Hindlimb muscle (tissue), 1 donor: Measurements from ENCODE around the gene ZDHHC8. TPM values are rescaled to one million over a fixed set of nuclear protein-coding genes. Genes with fewer than 3 reads are reported as not detected.

Source experiments
- DNase-seq: peaks from one replicate; pipeline ENCODE4 v3.0.0-alpha.2; 2013
- polyA plus RNA-seq: library from polyadenylated mRNA; unstranded; fragments of 120-200 nt; gene quantifications from one replicate; pipeline ENCODE4 v1.2.1, GENCODE V29; 2013; ENCODE audit not compliant: insufficient read length

Gene ZDHHC8, protein sequence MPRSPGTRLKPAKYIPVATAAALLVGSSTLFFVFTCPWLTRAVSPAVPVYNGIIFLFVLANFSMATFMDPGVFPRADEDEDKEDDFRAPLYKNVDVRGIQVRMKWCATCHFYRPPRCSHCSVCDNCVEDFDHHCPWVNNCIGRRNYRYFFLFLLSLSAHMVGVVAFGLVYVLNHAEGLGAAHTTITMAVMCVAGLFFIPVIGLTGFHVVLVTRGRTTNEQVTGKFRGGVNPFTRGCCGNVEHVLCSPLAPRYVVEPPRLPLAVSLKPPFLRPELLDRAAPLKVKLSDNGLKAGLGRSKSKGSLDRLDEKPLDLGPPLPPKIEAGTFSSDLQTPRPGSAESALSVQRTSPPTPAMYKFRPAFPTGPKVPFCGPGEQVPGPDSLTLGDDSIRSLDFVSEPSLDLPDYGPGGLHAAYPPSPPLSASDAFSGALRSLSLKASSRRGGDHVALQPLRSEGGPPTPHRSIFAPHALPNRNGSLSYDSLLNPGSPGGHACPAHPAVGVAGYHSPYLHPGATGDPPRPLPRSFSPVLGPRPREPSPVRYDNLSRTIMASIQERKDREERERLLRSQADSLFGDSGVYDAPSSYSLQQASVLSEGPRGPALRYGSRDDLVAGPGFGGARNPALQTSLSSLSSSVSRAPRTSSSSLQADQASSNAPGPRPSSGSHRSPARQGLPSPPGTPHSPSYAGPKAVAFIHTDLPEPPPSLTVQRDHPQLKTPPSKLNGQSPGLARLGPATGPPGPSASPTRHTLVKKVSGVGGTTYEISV
- 48.7 TPM for polyA plus RNA-seq

GRCh38 chr22:20131597-20131858 is at the start of gene ZDHHC8:
ZDHHC8 (plus strand) TSS chr22:20131804; CDS start chr22:20131948, 144 bp downstream.
- no peak for DNase-seq

- no peak for DNase-seq
These were observed 48.3 kb upstream of the ZDHHC8 start for GRCh38 chr22:20083157-20083890.

DNA sequence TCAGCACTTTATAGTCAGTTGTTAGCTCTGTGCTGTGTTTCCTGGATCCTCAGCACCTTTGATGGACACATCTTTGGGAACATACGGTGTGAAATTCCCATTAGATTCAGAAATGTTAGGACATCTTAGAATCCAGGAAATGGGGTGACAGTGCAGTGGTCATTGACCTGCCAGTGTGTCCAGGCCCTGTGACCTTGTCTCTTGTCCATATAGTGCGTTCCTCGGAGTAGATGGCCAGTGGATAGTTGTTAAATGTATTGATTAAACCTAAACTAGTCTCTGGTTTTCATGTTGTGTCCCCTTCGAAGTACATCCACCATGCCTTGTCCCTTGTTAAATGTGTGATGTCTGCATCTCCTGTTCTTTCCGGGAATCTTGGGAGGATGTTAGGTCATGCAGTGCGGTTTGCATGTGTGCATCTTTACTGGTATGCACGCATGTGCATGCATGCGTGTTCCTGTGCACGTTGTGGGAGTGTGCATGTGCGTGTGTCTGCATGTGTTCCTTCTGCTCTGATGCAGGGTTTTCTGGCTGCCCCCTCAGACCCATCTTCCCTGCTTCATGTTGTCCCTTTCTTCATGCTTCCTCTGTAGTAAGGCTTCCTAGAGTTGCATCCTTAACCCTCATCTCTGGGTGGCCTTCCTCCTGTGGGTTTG is 47.6 kb upstream of the ZDHHC8 start:
- no peak for DNase-seq

GRCh38 chr22:20084547-20085413 is 46.8 kb upstream of the ZDHHC8 start:
- no peak for DNase-seq

- DNase-seq, result no peak
These were observed 46.0 kb upstream of the ZDHHC8 start for GRCh38 chr22:20085651-20086050.

GRCh38 chr22:20086101-20086599 is 45.5 kb upstream of the ZDHHC8 start:
- DNase-seq, result no peak

GRCh38 chr22:20086763-20087162 is 44.8 kb upstream of the ZDHHC8 start:
- no peak for DNase-seq

GRCh38 chr22:20087319-20088262 is 44.0 kb upstream of the ZDHHC8 start:
- DNase-seq, result no peak

DNA sequence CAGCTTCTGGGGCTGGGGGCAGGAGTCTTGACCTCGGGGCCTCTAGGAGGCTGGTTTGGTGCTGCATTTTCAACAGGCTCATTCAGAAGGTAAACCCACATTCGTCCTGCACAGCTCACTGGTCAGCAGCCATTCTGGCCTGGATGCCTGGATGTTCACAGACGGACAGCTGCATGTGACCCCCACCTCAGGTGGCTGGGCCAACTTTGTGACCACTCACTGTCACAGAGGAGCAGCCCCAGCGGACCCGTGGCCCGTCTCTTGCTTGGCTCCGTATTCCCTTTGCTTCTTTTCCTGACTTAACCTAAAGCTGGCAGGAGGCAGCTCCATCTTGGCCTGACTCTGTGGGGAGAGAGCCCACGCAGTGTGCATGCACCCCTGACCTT is 43.3 kb upstream of the ZDHHC8 start:
- no peak for DNase-seq

GRCh38 chr22:20089226-20089976 is 42.2 kb upstream of the ZDHHC8 start:
- no peak for DNase-seq

DNA sequence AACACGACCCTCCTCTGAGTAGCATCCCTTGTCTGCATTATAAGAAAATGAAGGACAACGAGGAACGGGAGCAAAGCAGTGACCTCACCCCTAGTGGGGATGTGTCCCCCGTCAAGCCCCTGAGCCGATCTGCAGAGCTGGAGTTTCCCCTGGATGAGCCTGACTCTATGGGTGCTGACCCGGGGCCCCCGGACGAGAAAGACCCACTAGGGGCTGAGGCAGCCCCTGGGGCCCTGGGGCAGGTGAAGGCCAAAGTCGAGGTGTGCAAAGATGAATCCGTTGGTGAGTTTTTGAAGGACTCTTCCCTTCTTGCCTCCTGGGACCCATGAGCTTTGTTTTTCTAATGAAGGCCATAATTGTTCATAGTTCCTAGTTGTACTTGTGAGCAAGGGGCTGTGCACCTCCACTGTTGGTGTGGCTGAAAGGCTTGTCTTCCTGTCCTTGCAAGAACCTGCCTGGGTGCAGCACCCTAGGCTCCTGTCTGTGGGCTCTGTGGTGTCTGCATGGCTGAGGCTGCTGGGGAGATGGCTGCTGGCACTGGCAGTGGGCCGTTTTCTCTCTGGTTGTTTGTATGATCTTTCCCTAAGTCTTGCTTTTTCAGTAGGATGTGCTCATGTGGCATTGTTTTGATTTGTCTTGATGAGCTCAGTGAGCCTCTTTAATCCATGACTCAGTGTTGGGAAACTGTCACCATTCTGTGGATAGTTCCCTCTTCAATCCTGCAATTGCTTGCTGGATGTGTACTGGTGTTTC is 41.5 kb upstream of the ZDHHC8 start:
- no peak for DNase-seq

DNA sequence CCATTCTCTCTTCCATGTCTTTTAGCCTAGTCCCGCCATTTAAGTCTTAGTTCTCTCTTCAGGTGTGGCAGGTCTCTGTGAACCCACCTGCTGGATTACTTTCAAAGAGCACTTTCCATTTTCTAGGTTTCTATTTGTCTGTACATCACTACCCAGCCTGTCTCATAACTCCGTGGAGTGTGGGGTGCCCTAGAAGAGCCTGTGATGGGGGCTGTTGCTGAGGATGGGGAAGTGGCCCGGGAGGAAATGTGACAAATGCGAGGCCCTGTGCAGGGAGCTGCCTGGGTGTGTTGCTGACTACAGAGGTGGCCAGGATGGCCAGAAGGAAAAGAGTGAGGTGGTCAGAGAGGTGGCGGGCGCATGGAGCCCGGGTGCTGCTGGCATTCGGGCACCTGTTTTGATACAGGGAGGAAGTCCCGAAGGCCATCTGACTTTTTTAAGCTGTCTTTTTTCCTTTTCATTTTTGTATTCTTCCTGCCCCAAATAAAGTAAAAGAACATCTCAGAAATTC is 40.8 kb upstream of the ZDHHC8 start:
- DNase-seq, result no peak

DNA sequence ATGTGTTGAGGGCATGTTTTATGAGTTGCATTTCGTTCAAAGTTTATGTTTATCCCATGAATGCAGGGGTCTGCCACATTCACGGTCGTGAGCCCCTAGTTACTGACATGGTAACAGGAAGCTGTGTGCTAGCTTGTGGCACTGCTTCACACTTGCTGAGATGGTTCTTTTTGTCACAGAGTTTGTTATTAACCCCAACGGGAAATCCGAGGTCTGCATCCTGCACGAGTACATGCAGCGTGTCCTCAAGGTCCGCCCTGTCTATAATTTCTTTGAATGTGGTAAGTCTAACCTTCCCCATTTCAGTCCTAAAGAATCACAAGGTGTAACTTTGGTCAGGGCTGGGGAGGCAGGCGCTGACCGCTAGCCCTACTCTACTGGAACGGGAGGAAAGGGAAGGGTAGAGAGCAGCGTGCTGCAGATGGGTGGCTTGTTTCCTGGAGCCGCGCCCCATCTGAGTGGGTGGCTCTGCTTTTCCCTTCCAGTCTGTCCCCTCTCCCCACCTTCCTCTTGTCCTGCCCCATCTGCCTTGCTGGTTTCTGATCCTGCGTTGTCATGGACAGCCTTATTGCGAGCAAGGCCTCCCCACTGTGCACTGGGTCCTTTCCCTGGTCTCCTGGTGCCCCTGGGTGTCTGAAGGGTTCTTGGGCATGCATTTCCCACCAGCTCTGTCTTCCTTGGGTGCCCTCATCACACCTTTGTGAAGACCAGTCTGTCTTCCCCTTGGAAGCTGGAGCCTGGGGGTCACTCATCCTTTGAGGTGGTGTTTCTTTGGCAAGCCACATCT is 39.7 kb upstream of the ZDHHC8 start:
- DNase-seq, result no peak

- DNase-seq, result no peak
These were observed 39.1 kb upstream of the ZDHHC8 start for GRCh38 chr22:20092477-20092854.

GRCh38 chr22:20093418-20094196 is 38.0 kb upstream of the ZDHHC8 start:
- DNase-seq, result no peak

- DNase-seq, result no peak
These were observed 37.3 kb upstream of the ZDHHC8 start for GRCh38 chr22:20094197-20094807.

GRCh38 chr22:20095521-20095920 is 36.1 kb upstream of the ZDHHC8 start:
- DNase-seq, result no peak
